Activated B cell treated with CpG ODN at 0.5 μM for 24 hours (primary cell): ENCODE data around the gene ZNF329. TPM values are rescaled to one million over a fixed set of nuclear protein-coding genes. Genes with fewer than 3 reads are reported as not detected.

ENCODE experiments used
- ATAC-seq: fragments of 200-7000 bp; cut with Tn5 transposase; one replicate; pipeline ENCODE4 v1.10.0; 2021; ENCODE audit warnings: low read depth, mild to moderate bottlenecking, moderate library complexity
- CTCF ChIA-PET: fragments of 350-600 bp; sonication (Branson Sonifier 250); formaldehyde crosslinking; loops from one replicate; lab custom pipeline; 2021; ENCODE audit warnings: antibody characterized with exemption; lab: Charles Lee
- POLR2A ChIA-PET: fragments of 350-600 bp; sonication (Branson Sonifier 250); formaldehyde crosslinking; loops from one replicate; lab custom pipeline; 2021; ENCODE audit warnings: antibody characterized with exemption; lab: Charles Lee
- DNase-seq: peaks from one replicate; pipeline ENCODE4 v3.0.0; 2022
- H3K27ac Mint-ChIP-seq: one replicate; pipeline ENCODE4 v1.8.0; 2020; ENCODE audit warnings: mixed read lengths
- H3K27me3 Mint-ChIP-seq: one replicate; pipeline ENCODE4 v1.8.0; 2021; ENCODE audit warnings: mixed read lengths
- H3K36me3 Mint-ChIP-seq: one replicate; pipeline ENCODE4 v1.8.0; 2021; ENCODE audit warnings: low read depth, mixed read lengths
- H3K4me1 Mint-ChIP-seq: one replicate; pipeline ENCODE4 v1.8.0; 2021; ENCODE audit warnings: mixed read lengths
- H3K4me3 Mint-ChIP-seq: one replicate; pipeline ENCODE4 v1.8.0; 2020; ENCODE audit warnings: mild to moderate bottlenecking, mixed read lengths
- H3K9me3 Mint-ChIP-seq: one replicate; pipeline ENCODE4 v1.8.0; 2020; ENCODE audit warnings: mixed read lengths
- intact Hi-C: fragments of 100-400 bp; cut with micrococcal nuclease; formaldehyde crosslinking; loops from one replicate; pipeline ENCODE4 v1.15.1; 2024
- total RNA-seq: library from RNA; stranded (reverse); gene quantifications from 2 replicates; pipeline ENCODE4 v1.2.3, GENCODE V29; 2022
- TF ChIP-seq, protein P1 (sequence below): fragments of 200-600 bp; IDR thresholded peaks from one replicate; pipeline ENCODE4 v1.8.0; 2022; ENCODE audit warnings: antibody characterized with exemption, mild to moderate bottlenecking

The ZNF329 gene
- total RNA-seq, 1 donor from 2014 or later: 10.8 TPM

DNA sequence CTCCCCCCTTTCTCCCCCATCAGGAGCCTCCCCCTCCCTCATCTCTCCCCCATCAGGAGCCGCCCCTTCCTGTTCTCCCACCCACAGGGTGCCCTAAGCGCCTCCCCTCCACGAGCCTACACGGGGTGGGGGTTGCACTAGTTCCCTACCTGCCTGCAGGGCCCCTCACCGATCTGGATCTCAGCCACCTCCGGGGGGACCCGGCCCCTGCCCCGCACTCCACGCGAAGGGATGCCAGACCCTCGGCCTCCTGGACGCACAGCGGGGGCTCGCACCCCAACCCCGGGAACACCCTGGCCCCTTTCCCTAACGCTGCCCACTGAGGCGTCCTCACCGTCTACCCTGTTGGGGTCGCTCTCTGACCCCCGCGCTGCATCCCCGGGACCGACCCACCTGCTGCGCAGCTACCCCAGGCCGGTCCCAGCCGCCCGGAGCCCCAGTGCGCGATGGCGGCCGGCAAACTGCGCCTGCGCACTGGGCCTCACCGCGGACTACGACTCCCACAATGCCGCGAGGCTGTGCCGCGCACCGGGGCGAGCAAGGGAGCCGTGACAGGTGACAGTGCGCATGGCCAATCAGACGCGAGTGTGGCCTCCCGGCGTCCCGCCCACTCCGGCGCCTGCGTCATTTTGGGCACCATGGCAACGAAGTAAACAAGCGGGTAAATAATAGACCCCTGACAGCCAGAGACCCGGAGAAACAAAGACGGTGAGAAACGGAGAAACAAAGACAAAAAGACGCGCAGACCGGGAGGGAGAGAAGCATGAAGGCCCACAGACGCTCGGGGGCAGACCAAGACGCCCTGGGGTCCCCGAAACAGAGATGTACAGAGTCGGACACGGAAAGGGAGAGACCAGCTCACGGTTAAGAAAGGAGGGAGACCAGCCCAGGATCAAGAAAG, 52.6 kb downstream of the ZNF329 start, which contains the start of gene ZSCAN18:
Gene ZSCAN18, minus strand, starts transcription at position 451 of the 901 bp plus-strand sequence. CDS start 7,964 bp downstream, outside the sequence.
- H3K27ac Mint-ChIP-seq: peak within 1 kb of the TSS; percentile 100
- peaks cover 5% of the 10 kb centered on the region for H3K9me3 Mint-ChIP-seq
- peaks cover 18% of the 10 kb centered on the region for H3K4me1 Mint-ChIP-seq
- intact Hi-C loops: loop anchor here (1.0 to 10.0 kb wide), 9 partner anchors 39 to 371 kb away; partner anchors contain the start of genes ZNF135, ZNF256, ZNF274 and ZNF329
- H3K4me3 Mint-ChIP-seq: peak within 1 kb of the TSS; percentile 90
- ATAC-seq (peak; percentile 93), DNase-seq (peak; percentile 98)
- peaks cover 24% of the 10 kb centered on the region for H3K36me3 Mint-ChIP-seq
- TF ChIP-seq, protein P1, sequence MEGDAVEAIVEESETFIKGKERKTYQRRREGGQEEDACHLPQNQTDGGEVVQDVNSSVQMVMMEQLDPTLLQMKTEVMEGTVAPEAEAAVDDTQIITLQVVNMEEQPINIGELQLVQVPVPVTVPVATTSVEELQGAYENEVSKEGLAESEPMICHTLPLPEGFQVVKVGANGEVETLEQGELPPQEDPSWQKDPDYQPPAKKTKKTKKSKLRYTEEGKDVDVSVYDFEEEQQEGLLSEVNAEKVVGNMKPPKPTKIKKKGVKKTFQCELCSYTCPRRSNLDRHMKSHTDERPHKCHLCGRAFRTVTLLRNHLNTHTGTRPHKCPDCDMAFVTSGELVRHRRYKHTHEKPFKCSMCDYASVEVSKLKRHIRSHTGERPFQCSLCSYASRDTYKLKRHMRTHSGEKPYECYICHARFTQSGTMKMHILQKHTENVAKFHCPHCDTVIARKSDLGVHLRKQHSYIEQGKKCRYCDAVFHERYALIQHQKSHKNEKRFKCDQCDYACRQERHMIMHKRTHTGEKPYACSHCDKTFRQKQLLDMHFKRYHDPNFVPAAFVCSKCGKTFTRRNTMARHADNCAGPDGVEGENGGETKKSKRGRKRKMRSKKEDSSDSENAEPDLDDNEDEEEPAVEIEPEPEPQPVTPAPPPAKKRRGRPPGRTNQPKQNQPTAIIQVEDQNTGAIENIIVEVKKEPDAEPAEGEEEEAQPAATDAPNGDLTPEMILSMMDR: no peak
- ChIA-PET CTCF (no interaction called here), POLR2A (interaction anchor here (0.6 to 1.5 kb wide), 3 partner anchors 34 to 95 kb away, joined by 4 to 5 read pairs (median 4); partner anchors contain the start of genes ZNF329 and ZNF606)
- H3K27me3 Mint-ChIP-seq: no peaks in the 10 kb centered on the region

DNA sequence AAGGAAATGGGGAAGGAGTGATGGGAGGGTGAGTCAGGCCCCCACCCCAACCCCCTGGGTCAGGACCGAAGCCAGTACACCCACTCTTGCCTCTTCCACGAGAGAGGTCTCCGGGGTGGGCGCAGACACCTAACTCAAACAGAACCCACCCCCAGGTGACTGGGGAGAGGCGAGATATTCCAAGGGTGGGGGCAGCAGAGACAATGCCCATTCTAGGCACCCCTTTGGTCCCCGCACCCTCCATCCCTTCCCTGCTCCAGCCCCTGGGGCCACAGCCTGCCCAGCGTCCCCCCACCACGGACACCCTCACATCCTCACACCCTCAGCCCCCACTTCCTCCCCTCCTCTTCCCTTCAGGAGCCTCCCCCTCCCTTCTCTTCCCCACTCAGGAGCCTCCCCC, 53.2 kb downstream of the ZNF329 start:
- peak overlapping the region; percentile 38 for H3K27ac Mint-ChIP-seq
- CTCF ChIA-PET: no interaction called here

DNA sequence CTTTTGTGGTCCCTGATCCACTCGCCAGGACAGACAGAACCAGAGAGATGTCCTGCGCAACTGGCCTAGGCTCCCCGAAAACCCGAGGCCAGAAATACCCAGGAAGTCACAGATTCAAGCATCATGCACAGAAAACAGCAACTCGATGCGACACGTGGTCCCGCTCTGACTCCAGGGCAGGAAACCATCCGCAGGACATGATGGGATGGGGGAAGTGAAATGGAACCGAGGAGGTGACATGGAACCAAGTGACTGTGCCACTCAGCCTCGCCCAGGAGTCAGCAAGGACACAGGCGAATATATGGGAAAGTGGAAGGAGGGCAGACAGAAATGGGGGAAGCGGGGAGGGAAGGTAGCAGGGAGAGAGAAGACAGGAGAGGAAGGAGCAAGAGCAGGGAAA, 53.7 kb downstream of the ZNF329 start:
- DNase-seq (no peak), ATAC-seq (no peak)
- CTCF ChIA-PET: no interaction called here
- intact Hi-C loops: loop anchor here (5.0 to 10.0 kb wide), 3 partner anchors 95 to 370 kb away; partner anchors contain the start of genes ZNF584, ZNF606 and ZNF671
- Mint-ChIP-seq H3K27me3 (no peaks in the 10 kb centered on the region), H3K9me3 (peaks cover 3% of the 10 kb centered on the region), H3K27ac (peak overlapping the region; percentile 38), H3K36me3 (peaks cover 24% of the 10 kb centered on the region), H3K4me3 (peak overlapping the region; percentile 90), H3K4me1 (peaks cover 18% of the 10 kb centered on the region)
- POLR2A ChIA-PET: no interaction called here
- TF ChIP-seq, protein P1: no peak

More for the DNA sequence above, 53.2 kb downstream of the ZNF329 start:
- TF ChIP-seq, protein P1: no peak
- Mint-ChIP-seq H3K27me3 (no peaks in the 10 kb centered on the region), H3K9me3 (peaks cover 4% of the 10 kb centered on the region), H3K4me1 (peaks cover 18% of the 10 kb centered on the region), H3K36me3 (peaks cover 22% of the 10 kb centered on the region), H3K4me3 (peak overlapping the region; percentile 90)
- intact Hi-C loops: loop anchor here (5.0 to 10.0 kb wide), 3 partner anchors 95 to 370 kb away; partner anchors contain the start of genes ZNF584, ZNF606 and ZNF671
- POLR2A ChIA-PET: interaction anchor here (0.6 to 1.5 kb wide), 2 partner anchors 34 to 95 kb away, joined by 4 to 5 read pairs; partner anchors contain the start of gene ZNF606
- ATAC-seq (no peak), DNase-seq (no peak)

DNA sequence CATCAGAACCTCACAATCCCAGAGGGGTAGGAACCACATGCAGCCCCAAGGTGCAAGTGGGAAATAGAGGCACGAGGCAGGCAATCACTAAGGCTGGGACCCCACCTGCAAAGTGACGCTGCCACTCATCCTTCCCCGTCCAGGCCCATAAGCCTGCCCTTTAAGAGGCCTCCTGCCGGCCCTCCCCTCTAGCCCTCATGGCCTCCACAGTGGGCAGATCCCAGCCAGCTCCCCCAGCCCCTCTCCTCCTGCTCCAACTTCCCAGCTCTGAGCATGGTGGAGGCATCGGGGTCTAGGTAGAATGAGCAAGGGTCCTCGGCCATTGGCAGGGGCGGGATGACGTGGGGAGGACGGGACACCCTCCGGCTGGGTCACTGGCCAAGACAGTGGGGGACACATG, 55.3 kb downstream of the ZNF329 start:
- intact Hi-C loops: loop anchor here (5.0 to 10.0 kb wide), 3 partner anchors 93 to 368 kb away; partner anchors contain the start of genes ZNF584, ZNF606 and ZNF671
- Mint-ChIP-seq H3K27me3 (no peaks in the 10 kb centered on the region), H3K4me1 (peaks cover 18% of the 10 kb centered on the region), H3K27ac (no peak overlapping the region), H3K9me3 (peaks cover 5% of the 10 kb centered on the region), H3K4me3 (no peak overlapping the region), H3K36me3 (peaks cover 28% of the 10 kb centered on the region)
- TF ChIP-seq, protein P1: no peak
- ATAC-seq: no peak
- POLR2A ChIA-PET: interaction anchor here (1.0 kb wide), 1 partner anchor 55 kb away, joined by 3 read pairs; the partner anchor contains the start of gene ZNF329
- CTCF ChIA-PET: no interaction called here
- no peak for DNase-seq
